ENCODE measurements around the gene FNBP1L.

The FNBP1L gene

DNA sequence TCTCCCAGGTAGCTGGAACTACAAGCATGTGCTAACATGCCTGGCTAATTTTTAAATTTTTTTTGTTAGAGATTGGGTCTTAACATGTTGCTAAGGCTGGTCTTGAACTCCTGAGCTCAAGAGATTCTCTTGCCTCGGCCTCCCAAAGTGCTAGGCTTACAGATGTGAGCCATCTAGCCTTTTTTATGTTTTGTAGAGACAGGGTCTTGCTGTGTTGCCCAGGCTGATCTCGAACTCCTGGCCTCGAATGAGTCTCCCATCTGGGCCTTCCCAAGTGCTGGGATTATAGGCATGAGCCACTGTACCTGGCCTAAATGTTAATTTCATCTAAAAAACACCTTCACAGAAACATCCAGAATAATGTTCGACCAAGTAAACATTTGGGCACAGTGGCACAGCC is 48.6 kb downstream of the FNBP1L start:
- Histone ChIP-seq H3F3A (ENCODE audit: low read depth) (no peaks in the 10 kb centered on the region), H3K9me2 (replicated peaks; ENCODE audit: low read depth, low read length) (no peaks in the 10 kb centered on the region), H3K79me2 (ENCODE audit: insufficient read depth, low read length) (0 out of 2 replicates have a peak, but pooled peaks cover 6% of the 10 kb centered on the region), H2AFZ (ENCODE audit: low read length) (no peak overlapping the region), H3K4me1 (ENCODE audit: insufficient read depth, low read length, poor library complexity, severe bottlenecking) (no peaks in the 10 kb centered on the region), H4K20me1 (ENCODE audit: insufficient read depth, low read length, poor library complexity, severe bottlenecking) (no peaks in the 10 kb centered on the region), H3K36me3 (ENCODE audit: insufficient read depth, low read length) (no peaks in the 10 kb centered on the region), H3K9me3 (ENCODE audit: insufficient read depth, low read depth, low read length) (no peaks in the 10 kb centered on the region), H3K9ac (ENCODE audit: low read depth, low read length, poor library complexity, severe bottlenecking) (no peak overlapping the region), H3K27me3 (ENCODE audit: insufficient read depth, low read length, poor library complexity, severe bottlenecking) (no peaks in the 10 kb centered on the region), H3K4me2 (ENCODE audit: low read depth, low read length, poor library complexity, severe bottlenecking) (no peak overlapping the region), H3K4me3 (ENCODE audit: low read length, poor library complexity, severe bottlenecking) (no peak overlapping the region)
- no peak for TF ChIP-seq EZH2phosphoT487 (IDR thresholded peaks at IDR 0.05; ENCODE audit: borderline replicate concordance)
- TF ChIP-seq, protein P1, sequence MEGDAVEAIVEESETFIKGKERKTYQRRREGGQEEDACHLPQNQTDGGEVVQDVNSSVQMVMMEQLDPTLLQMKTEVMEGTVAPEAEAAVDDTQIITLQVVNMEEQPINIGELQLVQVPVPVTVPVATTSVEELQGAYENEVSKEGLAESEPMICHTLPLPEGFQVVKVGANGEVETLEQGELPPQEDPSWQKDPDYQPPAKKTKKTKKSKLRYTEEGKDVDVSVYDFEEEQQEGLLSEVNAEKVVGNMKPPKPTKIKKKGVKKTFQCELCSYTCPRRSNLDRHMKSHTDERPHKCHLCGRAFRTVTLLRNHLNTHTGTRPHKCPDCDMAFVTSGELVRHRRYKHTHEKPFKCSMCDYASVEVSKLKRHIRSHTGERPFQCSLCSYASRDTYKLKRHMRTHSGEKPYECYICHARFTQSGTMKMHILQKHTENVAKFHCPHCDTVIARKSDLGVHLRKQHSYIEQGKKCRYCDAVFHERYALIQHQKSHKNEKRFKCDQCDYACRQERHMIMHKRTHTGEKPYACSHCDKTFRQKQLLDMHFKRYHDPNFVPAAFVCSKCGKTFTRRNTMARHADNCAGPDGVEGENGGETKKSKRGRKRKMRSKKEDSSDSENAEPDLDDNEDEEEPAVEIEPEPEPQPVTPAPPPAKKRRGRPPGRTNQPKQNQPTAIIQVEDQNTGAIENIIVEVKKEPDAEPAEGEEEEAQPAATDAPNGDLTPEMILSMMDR (conservative IDR thresholded peaks at IDR 0.05; ENCODE audit: low read length): no peak

DNA sequence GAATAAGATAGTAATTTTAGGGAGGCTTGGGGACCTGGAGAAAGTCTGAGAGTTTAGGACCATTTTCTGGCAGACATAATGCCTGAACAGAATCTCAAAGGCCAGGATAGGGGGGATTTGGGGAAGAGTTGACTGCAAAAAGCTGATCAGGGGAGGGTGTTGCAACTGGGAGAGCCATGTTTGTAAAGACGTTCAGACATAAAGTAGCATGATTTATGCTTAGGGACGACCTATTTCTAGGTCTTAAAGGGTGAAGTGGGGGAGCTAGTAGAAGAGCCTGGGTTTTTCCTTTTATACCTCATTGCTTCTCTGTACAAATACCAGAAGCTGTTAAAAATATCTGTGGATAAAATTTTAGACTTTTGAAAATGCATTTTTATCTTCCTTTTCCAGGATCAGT is 51.2 kb downstream of the FNBP1L start:
- no peak overlapping the region for H3K4me2 ChIP-seq (ENCODE audit: low read depth, low read length, poor library complexity, severe bottlenecking)

DNA sequence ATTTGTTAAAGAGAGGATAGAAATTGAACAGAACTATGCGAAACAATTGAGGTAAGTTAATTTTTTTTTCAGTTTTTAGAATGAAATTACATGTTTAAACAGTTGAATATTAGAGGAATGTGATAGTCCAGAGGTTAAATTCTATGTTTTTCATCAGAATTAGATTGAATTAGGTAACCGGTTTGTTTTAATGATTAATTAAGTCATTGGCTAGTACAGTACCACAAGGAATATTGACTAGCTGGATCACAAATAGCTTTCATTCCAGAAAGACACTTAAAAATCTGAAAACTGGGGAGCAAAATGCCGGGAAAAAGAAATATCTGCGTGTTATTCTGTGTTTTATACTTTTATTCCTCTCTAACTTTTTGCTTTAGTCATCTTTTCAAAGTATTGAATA is 51.6 kb downstream of the FNBP1L start:
- no peaks in the 10 kb centered on the region for H3K9me2 ChIP-seq (replicated peaks; ENCODE audit: low read depth, low read length)
- H3K36me3 ChIP-seq (ENCODE audit: insufficient read depth, low read length): no peaks in the 10 kb centered on the region
- H3K27me3 ChIP-seq (ENCODE audit: insufficient read depth, low read length, poor library complexity, severe bottlenecking): no peaks in the 10 kb centered on the region
- no peak overlapping the region for H3K4me3 ChIP-seq (ENCODE audit: low read length, poor library complexity, severe bottlenecking)
- H4K20me1 ChIP-seq (ENCODE audit: insufficient read depth, low read length, poor library complexity, severe bottlenecking): no peaks in the 10 kb centered on the region
- TF ChIP-seq EZH2phosphoT487 (IDR thresholded peaks at IDR 0.05; ENCODE audit: borderline replicate concordance): no peak
- TF ChIP-seq, protein P1 (conservative IDR thresholded peaks at IDR 0.05; ENCODE audit: low read length): no peak
- no peak overlapping the region for H3K9ac ChIP-seq (ENCODE audit: low read depth, low read length, poor library complexity, severe bottlenecking)
- H3F3A ChIP-seq (ENCODE audit: low read depth): no peaks in the 10 kb centered on the region
- H3K4me1 ChIP-seq (ENCODE audit: insufficient read depth, low read length, poor library complexity, severe bottlenecking): peaks cover 7% of the 10 kb centered on the region
- H3K4me2 ChIP-seq (ENCODE audit: low read depth, low read length, poor library complexity, severe bottlenecking): no peak overlapping the region
- H2AFZ ChIP-seq (ENCODE audit: low read length): no peak overlapping the region
- H3K79me2 ChIP-seq (ENCODE audit: insufficient read depth, low read length): no peaks in the 10 kb centered on the region
- no peaks in the 10 kb centered on the region for H3K9me3 ChIP-seq (ENCODE audit: insufficient read depth, low read depth, low read length)

More for the DNA sequence above, 51.2 kb downstream of the FNBP1L start:
- Histone ChIP-seq H4K20me1 (ENCODE audit: insufficient read depth, low read length, poor library complexity, severe bottlenecking) (no peaks in the 10 kb centered on the region), H2AFZ (ENCODE audit: low read length) (no peak overlapping the region), H3K9me3 (ENCODE audit: insufficient read depth, low read depth, low read length) (no peaks in the 10 kb centered on the region), H3K4me1 (ENCODE audit: insufficient read depth, low read length, poor library complexity, severe bottlenecking) (peaks cover 2% of the 10 kb centered on the region), H3K79me2 (ENCODE audit: insufficient read depth, low read length) (no peaks in the 10 kb centered on the region), H3K9me2 (replicated peaks; ENCODE audit: low read depth, low read length) (no peaks in the 10 kb centered on the region), H3K27me3 (ENCODE audit: insufficient read depth, low read length, poor library complexity, severe bottlenecking) (no peaks in the 10 kb centered on the region), H3K4me3 (ENCODE audit: low read length, poor library complexity, severe bottlenecking) (no peak overlapping the region), H3K9ac (ENCODE audit: low read depth, low read length, poor library complexity, severe bottlenecking) (no peak overlapping the region), H3K36me3 (ENCODE audit: insufficient read depth, low read length) (no peaks in the 10 kb centered on the region), H3F3A (ENCODE audit: low read depth) (no peaks in the 10 kb centered on the region)
- TF ChIP-seq, protein P1 (conservative IDR thresholded peaks at IDR 0.05; ENCODE audit: low read length): no peak
- TF ChIP-seq EZH2phosphoT487 (IDR thresholded peaks at IDR 0.05; ENCODE audit: borderline replicate concordance): no peak

Data from Loucy (cell line).